ENCODE measurements around the gene SYP.
A peak's percentile ranks its signal among the peaks of the same experiment; 100 is the strongest.
"Not testable (repeated sequence)": the region's sequence is repeated elsewhere in the genome, so short reads cannot be mapped to it uniquely, and the experiment has no call there.

The SYP gene

DNA sequence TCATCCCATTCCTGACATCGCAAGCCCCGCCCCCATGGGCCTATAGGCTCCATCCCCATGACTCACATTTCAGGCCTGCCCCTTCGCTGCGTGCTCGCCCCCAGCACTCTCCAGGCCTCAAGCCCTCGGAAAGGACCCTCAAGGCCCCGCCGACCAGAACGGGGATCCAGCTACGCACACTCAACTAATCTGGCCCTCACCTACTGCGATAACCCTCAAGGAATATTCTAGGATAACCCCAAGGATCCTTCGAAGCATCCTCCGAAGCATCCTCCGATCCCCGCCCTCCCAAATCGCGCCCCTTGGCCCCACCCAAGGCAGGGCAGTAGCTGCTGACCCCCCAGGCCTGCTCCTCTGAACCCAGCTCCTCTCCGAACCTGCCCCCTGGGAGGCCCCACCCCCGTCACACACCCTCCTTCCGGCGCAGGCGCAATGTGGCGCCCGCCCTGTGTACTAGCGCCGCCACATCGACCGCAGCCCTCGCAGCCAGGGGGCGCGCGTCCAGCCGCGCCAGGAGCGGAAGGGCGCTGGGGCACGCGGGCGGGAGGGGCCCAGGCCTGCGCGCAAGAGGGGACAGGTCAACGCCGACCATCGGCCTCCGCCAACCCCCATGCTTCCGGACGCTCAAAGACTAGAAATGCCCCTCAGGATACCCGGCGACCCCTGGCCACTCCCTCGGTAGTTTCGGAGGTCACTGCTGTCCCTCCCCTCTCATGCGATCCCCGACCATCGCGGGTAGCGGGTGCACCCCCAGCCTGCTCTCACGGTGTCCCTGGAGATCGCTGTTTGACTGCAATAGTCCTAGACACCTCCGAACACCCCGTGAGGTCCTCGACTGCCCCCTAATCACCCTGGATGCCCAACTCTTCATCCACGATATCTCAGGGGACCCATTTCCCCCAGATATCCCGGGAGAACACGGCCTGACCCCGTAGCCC, 43.8 kb downstream of the SYP start:
- H4K8ac ChIP-seq (ENCODE audit: low read length) = peak overlapping the region; percentile 90
- no peaks in the 10 kb centered on the region for H3K79me1 ChIP-seq (replicated peaks; ENCODE audit: low read length, poor library complexity, severe bottlenecking)
- peak overlapping the region; percentile 44 to 71 for H3K4me3 ChIP-seq (ENCODE audit: insufficient read depth in 1 of 2, low read depth in 1 of 2, low read length in 2 of 2)
- H3K4me2 ChIP-seq (ENCODE audit: low read length, poor library complexity, severe bottlenecking) = peak overlapping the region; percentile 53
- no peak overlapping the region for H2BK15ac ChIP-seq (ENCODE audit: low read depth, poor library complexity, severe bottlenecking)
- H3K23ac ChIP-seq (ENCODE audit: low read length in 2 of 2) = no peak overlapping the region
- peak; percentile 91 for DNase-seq
- H3K18ac ChIP-seq (ENCODE audit: low read depth in 1 of 2, low read length in 2 of 2) = peak overlapping the region; percentile 79 to 80
- H2BK5ac ChIP-seq (ENCODE audit: low read depth, low read length, poor library complexity, severe bottlenecking) = peak overlapping the region; percentile 79
- H2AK5ac ChIP-seq (ENCODE audit: low read length, severe bottlenecking) = no peak overlapping the region
- H3K27me3 ChIP-seq (ENCODE audit: control insufficient read depth in 1 of 2, insufficient read depth in 1 of 2, low read length in 2 of 2) = no peaks in the 10 kb centered on the region
- H4K91ac ChIP-seq (ENCODE audit: low read length) = peak overlapping the region; percentile 75
- peaks cover 3% of the 10 kb centered on the region for H3K4me1 ChIP-seq (ENCODE audit: control insufficient read depth, insufficient read depth, low read depth, low read length)
- H3K27ac ChIP-seq (ENCODE audit: low read length, poor library complexity, severe bottlenecking) = peak overlapping the region; percentile 97
- no peak overlapping the region for H3K14ac ChIP-seq (ENCODE audit: low read length in 2 of 2)
- H3K4ac ChIP-seq (ENCODE audit: low read depth in 1 of 2, low read length in 2 of 2) = peak overlapping the region in 1 of 2 experiments; percentile 75
- H2AFZ ChIP-seq (ENCODE audit: low read depth, low read length) = peak overlapping the region; percentile 63
- H3K36me3 ChIP-seq (ENCODE audit: control insufficient read depth in 1 of 2, insufficient read depth in 2 of 2, low read depth in 1 of 2, low read length in 2 of 2) = no peaks in the 10 kb centered on the region
- no peaks in the 10 kb centered on the region for H3K9me3 ChIP-seq (ENCODE audit: control insufficient read depth, low read length)
- WGBS = 7% methylated on average over 36 of the region's 65 CpGs
- H2BK120ac ChIP-seq (ENCODE audit: low read depth, low read length) = peak overlapping the region; percentile 79
- no peak overlapping the region for H2BK12ac ChIP-seq (ENCODE audit: low read length in 2 of 2)
- peak overlapping the region; percentile 88 for H3K9ac ChIP-seq (ENCODE audit: low read length)

DNA sequence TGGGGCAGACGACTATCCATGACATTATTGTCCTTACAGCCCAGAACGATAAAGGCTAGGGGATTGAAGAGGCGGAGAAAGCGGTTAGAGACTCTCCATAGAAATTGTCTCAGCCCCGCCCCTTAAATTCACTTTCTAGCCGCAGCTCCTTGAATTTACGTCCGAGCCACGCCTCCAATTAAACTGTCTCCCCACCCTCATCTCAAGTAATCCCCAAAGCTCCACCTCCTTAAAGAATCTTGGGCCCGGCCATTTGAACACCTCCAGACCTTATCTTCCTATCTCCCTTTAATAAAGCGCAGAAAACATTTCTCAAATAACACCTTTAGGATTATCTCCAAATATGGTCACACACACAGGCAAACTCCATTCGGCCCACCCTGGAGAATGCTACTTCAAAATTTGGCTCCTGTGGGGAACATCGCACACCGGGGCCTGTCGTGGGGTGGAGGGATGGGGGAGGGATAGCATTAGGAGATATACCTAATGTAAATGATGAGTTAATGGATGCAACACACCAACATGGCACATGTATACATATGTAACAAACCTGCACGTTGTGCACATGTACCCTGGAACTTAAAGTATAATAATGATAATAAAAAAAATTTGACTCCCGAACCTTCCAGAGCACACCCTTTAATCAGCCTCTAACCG, 44.6 kb downstream of the SYP start:
- Histone ChIP-seq H3K4me3 (ENCODE audit: insufficient read depth in 1 of 2, low read depth in 1 of 2, low read length in 2 of 2) (peak overlapping the region in 1 of 2 experiments; percentile 71), H3K27me3 (ENCODE audit: control insufficient read depth in 1 of 2, insufficient read depth in 1 of 2, low read length in 2 of 2) (no peaks in the 10 kb centered on the region), H3K23ac (ENCODE audit: low read length in 2 of 2) (no peak overlapping the region), H3K9me3 (ENCODE audit: control insufficient read depth, low read length) (no peaks in the 10 kb centered on the region), H3K4me2 (ENCODE audit: low read length, poor library complexity, severe bottlenecking) (peak overlapping the region; percentile 58), H4K91ac (ENCODE audit: low read length) (no peak overlapping the region), H2BK120ac (ENCODE audit: low read depth, low read length) (no peak overlapping the region), H2AFZ (ENCODE audit: low read depth, low read length) (no peak overlapping the region), H3K4me1 (ENCODE audit: control insufficient read depth, insufficient read depth, low read depth, low read length) (peaks cover 3% of the 10 kb centered on the region), H4K8ac (ENCODE audit: low read length) (no peak overlapping the region), H3K4ac (ENCODE audit: low read depth in 1 of 2, low read length in 2 of 2) (no peak overlapping the region), H2BK12ac (ENCODE audit: low read length in 2 of 2) (no peak overlapping the region), H2AK5ac (ENCODE audit: low read length, severe bottlenecking) (no peak overlapping the region), H3K27ac (ENCODE audit: low read length, poor library complexity, severe bottlenecking) (peak overlapping the region; percentile 62), H2BK15ac (ENCODE audit: low read depth, poor library complexity, severe bottlenecking) (no peak overlapping the region), H2BK5ac (ENCODE audit: low read depth, low read length, poor library complexity, severe bottlenecking) (no peak overlapping the region), H3K36me3 (ENCODE audit: control insufficient read depth in 1 of 2, insufficient read depth in 2 of 2, low read depth in 1 of 2, low read length in 2 of 2) (no peaks in the 10 kb centered on the region), H3K79me1 (replicated peaks; ENCODE audit: low read length, poor library complexity, severe bottlenecking) (no peaks in the 10 kb centered on the region), H3K14ac (ENCODE audit: low read length in 2 of 2) (no peak overlapping the region), H3K9ac (ENCODE audit: low read length) (peak overlapping the region; percentile 88), H3K18ac (ENCODE audit: low read depth in 1 of 2, low read length in 2 of 2) (no peak overlapping the region)
- DNase-seq = peak; percentile 64
- WGBS = 20% methylated on average over 13 of the region's 18 CpGs

DNA sequence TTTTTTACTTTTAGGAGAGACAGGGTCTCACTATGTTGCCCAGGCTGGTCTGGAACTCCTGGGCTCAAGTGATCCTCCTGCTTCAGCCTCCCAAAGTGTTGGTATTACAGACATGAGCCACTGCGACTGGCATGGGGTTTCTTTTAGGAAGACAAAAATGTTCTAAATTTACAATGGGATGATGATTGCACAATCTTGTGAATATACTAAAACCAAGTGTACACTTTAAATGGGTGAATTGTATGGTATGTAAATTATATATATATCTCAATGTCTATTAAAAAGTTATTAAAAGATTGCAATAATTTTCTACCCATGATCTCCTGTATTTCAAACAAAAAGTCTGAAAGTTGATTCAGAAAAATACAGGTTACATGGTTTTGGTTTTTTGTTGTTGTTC, 46.5 kb downstream of the SYP start:
- no peak overlapping the region for H2BK15ac ChIP-seq (ENCODE audit: low read depth, poor library complexity, severe bottlenecking)
- no peaks in the 10 kb centered on the region for H3K36me3 ChIP-seq (ENCODE audit: control insufficient read depth in 1 of 2, insufficient read depth in 2 of 2, low read depth in 1 of 2, low read length in 2 of 2)
- H3K4me2 ChIP-seq (ENCODE audit: low read length, poor library complexity, severe bottlenecking) = no peak overlapping the region
- H2AFZ ChIP-seq (ENCODE audit: low read depth, low read length) = no peak overlapping the region
- no peak overlapping the region for H3K18ac ChIP-seq (ENCODE audit: low read depth in 1 of 2, low read length in 2 of 2)
- H3K27ac ChIP-seq (ENCODE audit: low read length, poor library complexity, severe bottlenecking) = no peak overlapping the region
- H2BK120ac ChIP-seq (ENCODE audit: low read depth, low read length) = no peak overlapping the region
- H2AK5ac ChIP-seq (ENCODE audit: low read length, severe bottlenecking) = no peak overlapping the region
- H3K4ac ChIP-seq (ENCODE audit: low read depth in 1 of 2, low read length in 2 of 2) = no peak overlapping the region
- H4K91ac ChIP-seq (ENCODE audit: low read length) = no peak overlapping the region
- H3K9me3 ChIP-seq (ENCODE audit: control insufficient read depth, low read length) = no peaks in the 10 kb centered on the region
- H2BK5ac ChIP-seq (ENCODE audit: low read depth, low read length, poor library complexity, severe bottlenecking) = no peak overlapping the region
- H3K14ac ChIP-seq (ENCODE audit: low read length in 2 of 2) = no peak overlapping the region
- no peak overlapping the region for H3K4me3 ChIP-seq (ENCODE audit: insufficient read depth in 1 of 2, low read depth in 1 of 2, low read length in 2 of 2)
- no CpG with 5 or more reads among the region's 1 CpG for WGBS
- no peak overlapping the region for H3K9ac ChIP-seq (ENCODE audit: low read length)
- peaks cover 3% of the 10 kb centered on the region for H3K4me1 ChIP-seq (ENCODE audit: control insufficient read depth, insufficient read depth, low read depth, low read length)
- no peaks in the 10 kb centered on the region for H3K27me3 ChIP-seq (ENCODE audit: control insufficient read depth in 1 of 2, insufficient read depth in 1 of 2, low read length in 2 of 2)
- H2BK12ac ChIP-seq (ENCODE audit: low read length in 2 of 2) = no peak overlapping the region
- H3K79me1 ChIP-seq (replicated peaks; ENCODE audit: low read length, poor library complexity, severe bottlenecking) = no peaks in the 10 kb centered on the region
- H4K8ac ChIP-seq (ENCODE audit: low read length) = no peak overlapping the region
- H3K23ac ChIP-seq (ENCODE audit: low read length in 2 of 2) = no peak overlapping the region
- DNase-seq = no peak

DNA sequence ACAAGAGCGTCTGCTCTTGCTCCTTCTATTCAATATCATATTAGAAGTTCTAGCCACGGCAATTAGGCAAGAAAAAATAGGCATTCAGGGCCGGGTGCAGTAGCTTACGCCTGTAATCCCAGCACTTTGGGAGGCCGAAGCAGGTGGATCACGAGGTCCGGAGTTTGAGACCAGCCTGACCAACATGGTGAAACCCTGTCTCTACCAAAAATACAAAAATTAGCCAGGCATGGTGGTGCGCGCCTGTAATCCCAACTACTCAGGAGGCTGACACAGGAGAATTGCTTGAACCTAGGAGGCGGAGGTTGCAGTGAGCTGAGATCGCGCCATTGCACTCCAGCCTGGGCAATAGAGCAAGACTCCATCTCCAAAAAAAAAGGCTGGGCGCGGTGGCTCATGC, 50.7 kb downstream of the SYP start:
- not testable (repeated sequence) for H3K79me1 ChIP-seq (replicated peaks; ENCODE audit: low read length, poor library complexity, severe bottlenecking); H3K4me2 ChIP-seq (ENCODE audit: low read length, poor library complexity, severe bottlenecking); H3K4me3 ChIP-seq (ENCODE audit: insufficient read depth in 1 of 2, low read depth in 1 of 2, low read length in 2 of 2); H3K18ac ChIP-seq (ENCODE audit: low read depth in 1 of 2, low read length in 2 of 2); DNase-seq; H3K4me1 ChIP-seq (ENCODE audit: control insufficient read depth, insufficient read depth, low read depth, low read length); H3K23ac ChIP-seq (ENCODE audit: low read length in 2 of 2); H2AFZ ChIP-seq (ENCODE audit: low read depth, low read length); H2AK5ac ChIP-seq (ENCODE audit: low read length, severe bottlenecking); H4K91ac ChIP-seq (ENCODE audit: low read length); H3K27ac ChIP-seq (ENCODE audit: low read length, poor library complexity, severe bottlenecking); H2BK120ac ChIP-seq (ENCODE audit: low read depth, low read length); H3K9me3 ChIP-seq (ENCODE audit: control insufficient read depth, low read length); H3K9ac ChIP-seq (ENCODE audit: low read length); H2BK12ac ChIP-seq (ENCODE audit: low read length in 2 of 2); H2BK15ac ChIP-seq (ENCODE audit: low read depth, poor library complexity, severe bottlenecking); H3K36me3 ChIP-seq (ENCODE audit: control insufficient read depth in 1 of 2, insufficient read depth in 2 of 2, low read depth in 1 of 2, low read length in 2 of 2); H3K4ac ChIP-seq (ENCODE audit: low read depth in 1 of 2, low read length in 2 of 2); H2BK5ac ChIP-seq (ENCODE audit: low read depth, low read length, poor library complexity, severe bottlenecking); H3K14ac ChIP-seq (ENCODE audit: low read length in 2 of 2); H4K8ac ChIP-seq (ENCODE audit: low read length); H3K27me3 ChIP-seq (ENCODE audit: control insufficient read depth in 1 of 2, insufficient read depth in 1 of 2, low read length in 2 of 2)
- WGBS = 97% methylated on average over 14 of the region's 14 CpGs

Measured in mesenchymal stem cell (in vitro differentiated cells and primary cell).